ENCODE data around the gene SLC7A5.

DNA sequence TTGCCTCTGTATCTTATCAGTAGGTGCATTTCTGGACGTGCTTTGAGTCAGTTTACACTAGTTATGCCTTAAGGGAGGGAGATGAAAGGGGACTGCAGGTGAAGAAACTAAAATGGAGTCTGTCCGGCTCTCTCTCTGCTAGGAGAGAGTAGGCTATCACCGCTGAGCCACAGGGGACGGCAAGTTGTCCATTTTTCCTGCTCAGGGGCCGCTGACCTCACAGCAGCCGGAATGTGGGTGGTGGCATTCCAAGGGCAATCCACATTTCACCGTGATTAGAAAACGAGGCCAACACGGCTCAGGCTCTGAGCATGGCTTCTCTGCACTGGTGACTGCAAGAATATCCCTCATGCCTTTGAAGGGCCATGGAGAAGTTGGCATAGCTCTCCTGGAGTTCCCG, 84.5 kb downstream of the SLC7A5 start:
- TF ChIP-seq FOXK2 (IDR thresholded peaks at IDR 0.05) (no peak), TARDBP (IDR thresholded peaks at IDR 0.05) (no peak), HDGF (IDR thresholded peaks at IDR 0.05; ENCODE audit: borderline replicate concordance) (no peak), SUZ12 (IDR thresholded peaks at IDR 0.05) (no peak), NFRKB (IDR thresholded peaks at IDR 0.05) (no peak), FOXM1 (IDR thresholded peaks at IDR 0.05; ENCODE audit: borderline replicate concordance) (no peak), ELF4 (IDR thresholded peaks at IDR 0.05) (no peak), PKNOX1 (IDR thresholded peaks at IDR 0.05) (no peak), FOXA1 (IDR thresholded peaks at IDR 0.05) (no peak), ARNT (IDR thresholded peaks at IDR 0.05) (no peak), BHLHE40 (IDR thresholded peaks at IDR 0.05; ENCODE audit: borderline replicate concordance) (no peak)

Data from HEK293T (cell line).